ENCODE data around the gene C9orf40.
A peak's percentile ranks its signal among the peaks of the same experiment; 100 is the strongest.

C9orf40 gene

GRCh38 chr9:74951107-74951720 lies 1.5 kb downstream of the C9orf40 start:
- Histone ChIP-seq H3K27ac (ENCODE audit: low read length) (no peak overlapping the region), H3K4me3 (ENCODE audit: low read length) (peak overlapping the region; percentile 98), H3K27me3 (replicated peaks; ENCODE audit: insufficient read depth, low read length) (no peaks in the 10 kb centered on the region), H2AFZ (ENCODE audit: low read length) (peak overlapping the region; percentile 81), H3K9me2 (replicated peaks; ENCODE audit: insufficient read depth, low read length) (no peaks in the 10 kb centered on the region), H3F3A (ENCODE audit: insufficient read depth, low read length) (peaks cover 9% of the 10 kb centered on the region; the same call in 1 of the 2 replicates), H3K79me2 (ENCODE audit: low read length) (peaks cover 12% of the 10 kb centered on the region; the same call in 1 of the 2 replicates), H3K4me1 (ENCODE audit: low read length) (peaks cover 14% of the 10 kb centered on the region), H3K9me3 (replicated peaks; ENCODE audit: insufficient read depth, low read length) (no peaks in the 10 kb centered on the region), H3K9ac (ENCODE audit: low read length) (peak overlapping the region; percentile 71; the same call in 1 of the 2 replicates), H3K36me3 (replicated peaks; ENCODE audit: insufficient read depth, low read length) (no peaks in the 10 kb centered on the region), H3K4me2 (ENCODE audit: low read depth, low read length) (peak overlapping the region; percentile 78; the same call in 1 of the 2 replicates), H4K20me1 (ENCODE audit: insufficient read depth, low read length) (no peaks in the 10 kb centered on the region)
- no peak for DNase-seq
- TF ChIP-seq CTCF (IDR thresholded peaks at IDR 0.05; ENCODE audit: low read length): no peak

- H4K20me1 ChIP-seq (ENCODE audit: insufficient read depth, low read length): no peaks in the 10 kb centered on the region
- no peaks in the 10 kb centered on the region for H3K27me3 ChIP-seq (replicated peaks; ENCODE audit: insufficient read depth, low read length)
- H3K36me3 ChIP-seq (replicated peaks; ENCODE audit: insufficient read depth, low read length): no peaks in the 10 kb centered on the region
- no peak for DNase-seq
- H3K9ac ChIP-seq (ENCODE audit: low read length): no peak overlapping the region
- no peaks in the 10 kb centered on the region for H3K9me3 ChIP-seq (replicated peaks; ENCODE audit: insufficient read depth, low read length)
- peaks cover 12% of the 10 kb centered on the region; the same call in 1 of the 2 replicates for H3K79me2 ChIP-seq (ENCODE audit: low read length)
- H3K4me2 ChIP-seq (ENCODE audit: low read depth, low read length): no peak overlapping the region
- H3K27ac ChIP-seq (ENCODE audit: low read length): no peak overlapping the region
- no peaks in the 10 kb centered on the region for H3K9me2 ChIP-seq (replicated peaks; ENCODE audit: insufficient read depth, low read length)
- no peak for TF ChIP-seq EZH2 (optimal IDR thresholded peaks at IDR 0.05; ENCODE audit: low read depth, low read length)
- no peak for TF ChIP-seq CTCF (IDR thresholded peaks at IDR 0.05; ENCODE audit: low read length)
- TF ChIP-seq EZH2phosphoT487 (IDR thresholded peaks at IDR 0.05; ENCODE audit: low read length): no peak
- H3F3A ChIP-seq (ENCODE audit: insufficient read depth, low read length): peaks cover 9% of the 10 kb centered on the region; the same call in 1 of the 2 replicates
- H2AFZ ChIP-seq (ENCODE audit: low read length): no peak overlapping the region
- peaks cover 15% of the 10 kb centered on the region for H3K4me1 ChIP-seq (ENCODE audit: low read length)
- H3K4me3 ChIP-seq (ENCODE audit: low read length): no peak overlapping the region
These were observed 2.6 kb downstream of the C9orf40 start for GRCh38 chr9:74949859-74950855.

- Histone ChIP-seq H3K36me3 (replicated peaks; ENCODE audit: insufficient read depth, low read length) (no peaks in the 10 kb centered on the region), H3K9ac (ENCODE audit: low read length) (no peak overlapping the region), H3K4me2 (ENCODE audit: low read depth, low read length) (no peak overlapping the region), H3K4me3 (ENCODE audit: low read length) (no peak overlapping the region), H3F3A (ENCODE audit: insufficient read depth, low read length) (peaks cover 9% of the 10 kb centered on the region; the same call in 1 of the 2 replicates), H3K79me2 (ENCODE audit: low read length) (peaks cover 12% of the 10 kb centered on the region; the same call in 1 of the 2 replicates), H2AFZ (ENCODE audit: low read length) (no peak overlapping the region), H3K9me2 (replicated peaks; ENCODE audit: insufficient read depth, low read length) (no peaks in the 10 kb centered on the region), H4K20me1 (ENCODE audit: insufficient read depth, low read length) (no peaks in the 10 kb centered on the region), H3K27me3 (replicated peaks; ENCODE audit: insufficient read depth, low read length) (no peaks in the 10 kb centered on the region), H3K27ac (ENCODE audit: low read length) (no peak overlapping the region), H3K4me1 (ENCODE audit: low read length) (peaks cover 15% of the 10 kb centered on the region), H3K9me3 (replicated peaks; ENCODE audit: insufficient read depth, low read length) (no peaks in the 10 kb centered on the region)
- TF ChIP-seq CTCF (IDR thresholded peaks at IDR 0.05; ENCODE audit: low read length): no peak
- no peak for TF ChIP-seq EZH2 (optimal IDR thresholded peaks at IDR 0.05; ENCODE audit: low read depth, low read length)
- no peak for TF ChIP-seq EZH2phosphoT487 (IDR thresholded peaks at IDR 0.05; ENCODE audit: low read length)
- DNase-seq: no peak
These were observed 3.8 kb downstream of the C9orf40 start for GRCh38 chr9:74948937-74949336.
